HT-29 (cell line): Measurements from ENCODE around the gene FBXW7. TPM values are rescaled to one million over a fixed set of nuclear protein-coding genes. Genes with fewer than 3 reads are reported as not detected.

ENCODE experiments used
- DNase-seq: peaks from one replicate; pipeline ENCODE4 v3.0.0-alpha.2; 2015; ENCODE audit warnings: low spot score
- total RNA-seq: library from RNA; depleted of rRNA; stranded (reverse); fragments of >200 nt; shearing (Covaris generic); gene quantifications from 2 replicates; pipeline ENCODE4 v1.2.3, GENCODE V29; 2014

The FBXW7 gene
- total RNA-seq, 1 experiment from 2014 or later: 20.4 TPM

- no peak for DNase-seq
Observed at GRCh38 chr4:152374153-152374552, 161.7 kb downstream of the FBXW7 start.

GRCh38 chr4:152372444-152372843 lies 163.4 kb downstream of the FBXW7 start:
- no peak for DNase-seq

DNA sequence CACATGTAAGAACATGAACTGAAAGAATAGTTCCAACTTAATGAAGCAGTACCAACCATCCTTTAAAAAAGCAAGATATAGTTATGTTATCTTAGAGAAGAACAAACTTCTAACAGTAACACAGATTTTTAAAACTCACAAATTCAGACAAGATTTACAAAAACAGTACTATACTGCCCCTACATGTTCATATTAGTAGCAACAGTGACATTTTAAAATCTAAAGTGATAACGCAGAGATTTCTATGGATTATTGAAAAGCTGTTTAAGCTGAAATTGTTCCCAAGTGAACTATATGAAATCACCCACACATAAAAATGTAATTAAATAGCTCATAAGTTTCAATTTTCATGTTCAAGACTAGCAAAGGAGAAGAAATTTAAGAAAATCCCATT lies 166.0 kb downstream of the FBXW7 start:
- DNase-seq: no peak

DNA sequence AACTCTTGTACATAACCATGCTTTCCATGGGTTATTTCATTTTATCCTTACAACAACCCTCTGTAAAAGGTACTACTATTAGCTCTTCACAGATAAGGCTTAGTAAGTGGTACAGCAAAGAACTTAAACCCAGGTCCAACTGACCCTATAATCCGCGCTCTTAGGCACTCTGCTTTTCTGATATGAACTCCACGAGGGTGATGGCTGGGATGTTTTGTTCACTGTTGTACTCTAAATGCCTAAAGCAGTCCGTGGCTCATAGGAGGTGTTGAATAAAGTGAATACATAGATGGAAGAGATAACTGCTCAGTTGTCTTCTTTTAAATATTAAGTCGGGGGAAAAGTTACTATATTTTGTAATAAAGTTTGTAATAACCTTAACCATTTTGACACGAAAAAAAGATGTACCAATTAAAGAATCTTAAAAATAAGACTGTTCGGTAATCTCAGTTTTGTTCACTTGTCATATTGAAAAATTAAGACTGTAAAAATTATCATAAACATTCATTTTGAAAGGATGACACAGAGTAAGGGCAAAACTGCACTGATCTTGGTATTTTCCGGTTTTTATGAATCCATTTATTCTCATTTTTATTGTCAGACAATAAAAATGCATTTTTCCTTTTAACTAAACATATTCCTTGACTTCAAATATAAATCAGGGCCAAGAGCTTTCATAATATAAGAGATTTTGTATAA lies 166.5 kb downstream of the FBXW7 start:
- no peak for DNase-seq

- DNase-seq: no peak
Observed at GRCh38 chr4:152368001-152368400, 167.9 kb downstream of the FBXW7 start.

GRCh38 chr4:152364883-152365282 lies 171.0 kb downstream of the FBXW7 start:
- DNase-seq: no peak

- no peak for DNase-seq
Observed at GRCh38 chr4:152364383-152364782, 171.5 kb downstream of the FBXW7 start.

DNA sequence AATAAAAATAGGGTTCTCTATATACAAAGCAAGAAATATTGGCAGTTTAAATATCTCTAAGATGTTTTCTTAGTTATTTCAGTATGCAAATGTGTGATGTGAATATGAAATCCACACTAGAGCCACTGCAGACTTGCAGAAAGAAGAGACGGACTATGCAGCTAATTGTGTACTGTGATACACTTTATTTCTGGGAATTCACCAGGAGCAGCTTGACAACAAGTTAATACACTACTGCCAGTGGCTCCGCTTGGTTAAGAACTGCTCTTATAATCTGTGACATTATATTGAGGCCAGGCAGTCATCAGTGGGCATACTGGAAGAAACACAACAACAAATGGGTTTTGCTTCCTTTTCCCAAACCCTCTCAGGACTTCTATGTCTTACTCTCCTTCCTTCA lies 172.0 kb downstream of the FBXW7 start:
- no peak for DNase-seq

GRCh38 chr4:152363086-152363485 lies 172.8 kb downstream of the FBXW7 start:
- no peak for DNase-seq

GRCh38 chr4:152360045-152360410 lies 175.9 kb downstream of the FBXW7 start:
- DNase-seq: no peak

DNA sequence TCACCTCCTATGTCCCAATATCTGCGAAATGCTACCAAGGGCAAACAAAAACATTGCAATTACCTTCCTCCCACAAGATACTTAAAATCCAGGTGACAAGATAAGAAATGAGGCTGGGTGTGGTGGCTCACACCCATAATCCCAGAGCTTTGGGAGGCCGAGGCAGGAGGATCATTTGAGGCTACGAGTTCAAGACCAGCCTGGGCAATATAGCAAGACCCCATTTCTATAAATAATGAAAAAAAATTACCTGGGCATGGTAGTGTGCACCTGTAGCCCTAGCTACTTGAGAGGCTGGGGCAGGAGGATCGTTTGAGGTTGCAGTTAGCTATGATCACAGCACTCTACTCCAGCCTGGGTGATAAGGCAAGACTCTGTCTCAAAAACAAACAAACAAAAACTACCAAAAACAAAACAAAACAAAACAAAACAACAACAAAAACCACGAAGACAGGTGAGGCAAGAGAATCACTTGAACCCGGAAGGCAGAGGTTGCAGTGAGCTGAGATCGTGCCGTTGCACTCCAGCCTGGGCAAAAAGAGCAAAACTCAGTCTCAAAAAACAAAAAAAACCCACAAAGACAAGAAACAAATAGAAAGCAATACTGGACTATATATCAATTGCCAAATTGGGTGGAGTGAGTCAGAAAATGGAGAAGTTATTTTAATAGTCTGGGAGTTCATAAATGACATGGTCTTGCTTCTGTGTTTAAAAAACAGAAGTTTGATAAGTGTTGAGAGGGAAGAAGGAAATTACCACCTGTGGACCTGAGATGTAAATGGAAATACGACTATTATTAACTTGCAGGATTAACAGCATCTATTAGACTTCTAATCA lies 176.5 kb downstream of the FBXW7 start:
- no peak for DNase-seq

- no peak for DNase-seq
Observed at GRCh38 chr4:152357206-152357605, 178.7 kb downstream of the FBXW7 start.

DNA sequence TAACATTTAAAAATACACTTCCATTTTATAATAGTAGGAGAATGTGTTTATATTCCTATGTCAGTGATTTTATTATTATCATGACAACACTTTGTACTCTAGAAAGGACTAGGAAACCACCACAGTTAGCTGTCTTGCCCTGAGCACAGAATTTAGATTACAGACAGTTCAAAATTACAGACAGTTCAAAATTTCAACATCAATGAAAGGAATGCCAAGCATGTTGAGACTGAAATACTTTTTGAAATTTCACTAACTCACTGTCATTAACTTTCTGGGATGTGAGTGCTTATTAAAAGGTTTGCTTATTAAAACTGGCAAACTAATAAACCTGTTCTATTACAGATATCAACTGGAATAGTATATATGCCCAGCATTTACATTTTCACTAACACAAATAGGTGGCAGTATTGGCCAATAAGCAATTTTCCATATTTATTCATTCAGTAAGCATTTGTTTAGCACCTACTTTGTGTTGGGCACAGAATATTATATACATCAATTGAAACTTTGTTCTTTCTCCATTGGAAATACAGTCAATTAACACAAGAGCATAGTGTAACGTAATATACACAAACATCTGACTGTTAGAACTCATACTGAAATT lies 179.4 kb downstream of the FBXW7 start:
- no peak for DNase-seq

DNA sequence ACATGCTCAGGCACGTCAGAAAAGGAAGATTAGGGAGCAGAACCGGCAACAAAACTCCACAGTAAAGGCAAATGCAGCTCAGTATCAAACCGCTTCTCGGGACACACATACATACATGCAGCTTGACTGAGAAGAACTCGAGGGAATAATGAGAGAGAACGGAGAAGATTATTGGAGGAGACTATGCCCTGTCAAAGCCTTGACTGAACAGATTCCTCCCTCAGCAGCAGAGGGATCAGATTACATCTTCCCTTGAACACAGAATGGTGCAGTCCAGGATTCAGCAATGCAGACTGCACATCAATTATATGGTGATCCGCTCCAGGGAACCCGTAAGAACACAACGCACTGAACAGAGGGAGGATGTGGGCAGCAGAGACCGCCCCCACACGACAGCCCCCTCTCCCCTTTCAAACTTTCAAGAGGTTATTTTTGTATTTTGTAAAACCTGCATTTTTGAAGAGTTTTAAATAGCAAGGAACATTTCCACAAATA lies 183.2 kb downstream of the FBXW7 start:
- DNase-seq: no peak

- no peak for DNase-seq
Observed at GRCh38 chr4:152352215-152352614, 183.7 kb downstream of the FBXW7 start.

DNA sequence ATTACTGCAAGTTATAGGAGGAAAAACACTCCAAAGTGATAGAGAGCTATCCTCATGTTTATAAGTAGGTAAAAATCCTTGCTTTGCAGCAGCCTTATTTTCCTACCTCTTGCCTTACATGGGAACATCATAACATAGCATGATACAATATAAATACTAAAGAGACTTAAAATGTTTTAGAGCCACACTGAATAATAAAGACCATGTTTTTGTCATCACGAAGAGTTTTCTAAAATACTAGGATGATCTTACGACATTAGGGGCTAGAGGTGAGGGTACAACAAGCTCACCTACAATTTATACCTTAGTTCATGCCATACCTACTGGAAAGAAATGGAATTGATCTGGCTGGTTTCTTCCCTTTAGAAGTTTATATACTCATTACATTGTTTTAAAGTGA lies 184.8 kb downstream of the FBXW7 start:
- DNase-seq: no peak

DNA sequence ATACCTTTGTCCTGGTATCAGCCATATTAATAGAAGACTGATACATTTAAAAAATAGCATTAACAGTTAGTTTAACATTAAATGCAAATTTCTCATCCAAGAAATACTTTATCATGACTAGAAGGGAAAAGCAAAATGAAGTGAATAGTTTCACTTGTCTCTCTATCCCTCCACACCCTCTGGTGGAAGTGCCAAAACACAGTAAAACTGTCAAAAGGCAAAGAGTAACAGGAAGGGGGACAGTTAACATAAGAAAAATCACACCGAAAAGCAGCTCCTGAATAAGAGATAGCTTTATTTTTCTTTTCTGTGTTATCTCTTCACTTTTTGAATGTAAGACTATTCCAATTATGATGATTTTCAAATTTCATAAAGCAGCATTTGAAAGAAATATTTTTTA lies 187.2 kb downstream of the FBXW7 start:
- no peak for DNase-seq

DNA sequence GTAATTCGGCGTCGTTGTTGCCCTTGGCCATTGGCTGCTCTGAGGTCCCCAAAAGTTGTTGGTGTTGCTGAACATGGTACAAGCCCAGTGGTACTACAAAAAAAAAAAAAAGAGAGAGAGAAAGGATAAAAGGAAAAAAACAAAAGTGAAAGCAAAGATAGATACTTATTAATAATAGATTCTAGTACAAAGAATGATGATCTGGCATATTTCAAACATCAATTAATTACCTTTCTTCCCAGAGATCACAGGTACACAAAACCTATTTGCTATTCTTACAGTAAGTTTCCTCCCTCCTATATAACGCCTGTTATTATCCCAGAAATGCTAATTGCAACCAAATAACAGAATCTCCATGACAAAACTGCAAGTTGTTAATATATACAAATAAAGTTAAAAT lies 188.9 kb downstream of the FBXW7 start:
- no peak for DNase-seq

GRCh38 chr4:152346526-152346925 lies 189.4 kb downstream of the FBXW7 start:
- no peak for DNase-seq

DNA sequence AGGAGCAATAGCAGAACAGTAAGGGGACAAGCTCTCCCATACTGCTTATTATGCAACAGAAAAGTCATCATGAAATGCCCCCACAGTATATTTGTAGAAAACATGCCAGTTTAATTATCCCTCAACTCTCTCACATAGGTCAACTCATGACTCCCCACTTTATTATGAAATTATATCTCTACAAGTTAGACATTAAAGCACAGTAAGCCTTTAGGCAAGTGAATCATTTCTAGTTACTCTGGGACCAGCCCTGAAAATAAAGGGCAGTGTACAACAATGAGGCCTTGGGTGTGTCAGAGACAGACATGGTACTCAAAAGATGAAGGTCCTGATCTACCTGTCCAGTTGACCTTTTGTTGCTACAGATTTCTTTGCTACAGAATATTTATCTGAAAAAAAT lies 191.9 kb downstream of the FBXW7 start:
- no peak for DNase-seq

- no peak for DNase-seq
Observed at GRCh38 chr4:152342293-152342692, 193.6 kb downstream of the FBXW7 start.

DNA sequence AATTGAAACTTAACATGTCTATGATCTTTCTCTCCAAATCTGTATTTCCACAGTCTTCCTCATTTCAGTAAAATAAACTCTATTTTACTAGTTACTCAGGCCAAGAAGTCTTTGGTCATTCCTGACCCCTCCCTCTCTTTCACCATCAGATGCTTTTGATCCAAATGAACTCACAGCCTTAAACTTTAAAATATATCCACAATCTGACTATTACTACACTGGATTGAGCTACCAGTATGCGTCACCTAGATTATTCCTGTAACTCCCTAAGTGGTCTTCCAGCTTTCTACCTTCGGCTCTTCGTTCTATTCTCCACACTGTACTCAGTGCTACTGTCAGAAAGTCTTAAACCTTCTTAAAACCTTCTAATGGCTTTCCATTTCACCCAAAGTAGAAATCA lies 195.1 kb downstream of the FBXW7 start:
- no peak for DNase-seq

- no peak for DNase-seq
Observed at GRCh38 chr4:152339576-152339975, 196.3 kb downstream of the FBXW7 start.
